ENCODE results near the gene SHLD1.

DNA sequence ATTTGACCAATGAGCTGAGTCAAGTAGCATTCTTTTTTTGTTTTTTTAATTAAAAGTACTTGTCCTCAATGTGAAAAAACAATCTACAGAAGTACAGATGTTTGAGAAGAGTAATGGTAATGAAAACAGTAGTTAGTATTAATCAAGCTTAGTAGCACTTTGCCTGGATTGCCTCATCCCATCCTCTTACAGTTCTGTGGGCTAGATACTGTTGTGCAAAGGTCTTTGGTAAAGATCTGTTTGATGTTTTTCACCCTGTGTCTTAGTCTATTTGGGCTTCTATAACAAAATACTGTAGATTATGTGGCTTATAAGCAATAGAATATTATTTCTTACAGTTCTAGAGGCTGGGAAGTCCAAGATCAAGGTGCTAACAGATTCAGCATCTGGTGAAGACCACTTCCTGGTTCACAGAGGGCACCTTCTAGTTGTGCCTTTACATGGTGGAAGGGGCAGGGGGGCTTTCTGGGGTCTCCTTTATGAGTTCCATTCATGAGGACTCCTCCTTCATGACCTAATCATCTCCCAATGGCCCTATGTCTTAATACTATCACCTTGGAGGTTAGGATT is 84.3 kb downstream of the SHLD1 start:
- TF ChIP-seq, protein P1, sequence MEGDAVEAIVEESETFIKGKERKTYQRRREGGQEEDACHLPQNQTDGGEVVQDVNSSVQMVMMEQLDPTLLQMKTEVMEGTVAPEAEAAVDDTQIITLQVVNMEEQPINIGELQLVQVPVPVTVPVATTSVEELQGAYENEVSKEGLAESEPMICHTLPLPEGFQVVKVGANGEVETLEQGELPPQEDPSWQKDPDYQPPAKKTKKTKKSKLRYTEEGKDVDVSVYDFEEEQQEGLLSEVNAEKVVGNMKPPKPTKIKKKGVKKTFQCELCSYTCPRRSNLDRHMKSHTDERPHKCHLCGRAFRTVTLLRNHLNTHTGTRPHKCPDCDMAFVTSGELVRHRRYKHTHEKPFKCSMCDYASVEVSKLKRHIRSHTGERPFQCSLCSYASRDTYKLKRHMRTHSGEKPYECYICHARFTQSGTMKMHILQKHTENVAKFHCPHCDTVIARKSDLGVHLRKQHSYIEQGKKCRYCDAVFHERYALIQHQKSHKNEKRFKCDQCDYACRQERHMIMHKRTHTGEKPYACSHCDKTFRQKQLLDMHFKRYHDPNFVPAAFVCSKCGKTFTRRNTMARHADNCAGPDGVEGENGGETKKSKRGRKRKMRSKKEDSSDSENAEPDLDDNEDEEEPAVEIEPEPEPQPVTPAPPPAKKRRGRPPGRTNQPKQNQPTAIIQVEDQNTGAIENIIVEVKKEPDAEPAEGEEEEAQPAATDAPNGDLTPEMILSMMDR (IDR thresholded peaks at IDR 0.05; ENCODE audit: poor library complexity, severe bottlenecking), result no peak
- TF ChIP-seq SMC3 (conservative IDR thresholded peaks at IDR 0.05; ENCODE audit: poor library complexity) (no peak), POLR2AphosphoS5 (IDR thresholded peaks at IDR 0.05) (no peak)
